Measurements from ENCODE around the gene GLDN. TPM values are rescaled to one million over a fixed set of nuclear protein-coding genes. Genes with fewer than 3 reads are reported as not detected.

The GLDN gene
- total RNA-seq, 1 experiment from 2014 or later, result 1.3 TPM

DNA sequence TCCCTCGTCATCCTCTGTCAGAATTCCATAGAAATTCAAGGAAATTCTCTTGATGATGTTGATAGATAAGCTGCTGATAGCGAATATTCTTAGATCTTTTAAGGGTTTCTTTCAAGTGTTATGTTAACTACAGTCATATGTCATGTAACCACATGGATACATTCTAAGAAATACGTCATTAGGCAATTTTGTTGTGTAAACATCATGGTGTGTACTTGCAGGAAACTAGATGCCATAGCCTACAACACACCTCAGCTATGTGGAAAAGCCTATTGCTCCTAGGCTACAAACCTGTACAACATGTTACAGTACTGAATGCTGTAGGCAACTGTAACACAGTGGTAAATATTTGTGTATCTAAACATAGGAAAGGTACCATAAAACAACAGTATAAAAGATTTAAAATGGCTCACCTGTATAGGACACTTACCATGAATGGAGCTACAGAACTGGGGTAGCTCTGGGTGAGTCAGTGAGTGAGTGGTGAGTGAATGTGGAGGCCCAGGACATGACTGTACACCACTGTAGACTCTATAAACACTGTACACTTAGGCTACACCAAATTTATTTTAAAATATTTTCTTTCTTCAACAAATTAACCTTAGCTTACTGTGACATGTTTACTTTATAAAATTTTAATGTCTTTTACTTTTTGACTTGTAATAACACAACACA, 34.6 kb downstream of the GLDN start:
- Histone ChIP-seq H3T11ph (ENCODE audit: low read length) (no peak overlapping the region), H2BK15ac (ENCODE audit: low read depth, low read length) (no peak overlapping the region), H2BK20ac (ENCODE audit: low read depth, low read length, poor library complexity, severe bottlenecking) (no peak overlapping the region), H3K4ac (ENCODE audit: low read depth, low read length) (no peak overlapping the region), H3K9me3 (ENCODE audit: control insufficient read depth, low read depth, low read length) (no peaks in the 10 kb centered on the region), H3K27me3 (ENCODE audit: insufficient read depth, low read length) (no peaks in the 10 kb centered on the region), H3K27ac (ENCODE audit: insufficient read length, low read depth, low read length) (no peak overlapping the region), H4K20me1 (ENCODE audit: control insufficient read depth, insufficient read depth, insufficient read length) (no peaks in the 10 kb centered on the region), H3K23ac (ENCODE audit: insufficient read length, low read depth, low read length) (no peak overlapping the region), H3K4me2 (ENCODE audit: insufficient read depth, insufficient read length, low read length) (no peak overlapping the region), H4K91ac (ENCODE audit: insufficient read length, low read depth, low read length) (no peak overlapping the region), H3K18ac (ENCODE audit: insufficient read length, low read depth, low read length) (no peak overlapping the region), H2BK120ac (ENCODE audit: low read depth, low read length, poor library complexity, severe bottlenecking) (no peak overlapping the region), H2BK5ac (ENCODE audit: insufficient read length, low read length) (no peak overlapping the region), H3K56ac (ENCODE audit: insufficient read length, low read depth, low read length) (no peak overlapping the region), H3K23me2 (ENCODE audit: insufficient read length, low read depth, low read length, poor library complexity, severe bottlenecking) (no peaks in the 10 kb centered on the region), H3K79me1 (ENCODE audit: insufficient read depth, low read depth, low read length, poor library complexity, severe bottlenecking) (no peaks in the 10 kb centered on the region), H3K14ac (ENCODE audit: insufficient read depth, low read length) (no peak overlapping the region), H3K79me2 (ENCODE audit: insufficient read depth, low read length) (no peaks in the 10 kb centered on the region), H2AFZ (ENCODE audit: low read length) (no peak overlapping the region), H3K4me1 (ENCODE audit: insufficient read depth, low read length) (no peaks in the 10 kb centered on the region), H3K9ac (ENCODE audit: extremely low read depth, insufficient read length, low read length) (no peak overlapping the region), H4K5ac (ENCODE audit: insufficient read length, low read depth, low read length) (no peak overlapping the region), H4K8ac (replicated peaks; ENCODE audit: insufficient read length, low read depth, low read length) (no peak overlapping the region), H2BK12ac (ENCODE audit: insufficient read length, low read depth, low read length) (no peak overlapping the region), H2AK5ac (ENCODE audit: insufficient read length, low read length) (no peak overlapping the region)
- Mint-ChIP-seq H3K9me3 (no peaks in the 10 kb centered on the region), H3K4me1 (no peaks in the 10 kb centered on the region), H3K27ac (no peak overlapping the region), H3K4me3 (no peak overlapping the region), H3K27me3 (ENCODE audit: low read depth) (no peaks in the 10 kb centered on the region; the same call in 1 of the 2 replicates), H3K36me3 (ENCODE audit: insufficient read depth in 1 of 3, low read depth in 3 of 3) (no peaks in the 10 kb centered on the region; a peak in 1 of 7 replicates)
- no peak for TF ChIP-seq CTCF (conservative IDR thresholded peaks at IDR 0.05)
- WGBS (ENCODE audit: extremely low coverage, insufficient read length, low lambda C conversion rate), result no CpG with 5 or more reads among the region's 3 CpGs
- no peak for DNase-seq
